Daoy (cell line): ENCODE results near the gene MAP4K4. TPM values are rescaled to one million over a fixed set of nuclear protein-coding genes. Genes with fewer than 3 reads are reported as not detected.

Source experiments
- DNase-seq: peaks from one replicate; pipeline ENCODE4 v3.0.0-alpha.2; 2015; ENCODE audit warnings: low read depth
- total RNA-seq: library from RNA; depleted of rRNA; stranded (reverse); fragments of >200 nt; shearing (Covaris generic); gene quantifications from 2 replicates; pipeline ENCODE4 v1.2.3, GENCODE V29; 2014

Gene MAP4K4
- total RNA-seq, 1 experiment from 2014 or later = 78.3 TPM

DNA sequence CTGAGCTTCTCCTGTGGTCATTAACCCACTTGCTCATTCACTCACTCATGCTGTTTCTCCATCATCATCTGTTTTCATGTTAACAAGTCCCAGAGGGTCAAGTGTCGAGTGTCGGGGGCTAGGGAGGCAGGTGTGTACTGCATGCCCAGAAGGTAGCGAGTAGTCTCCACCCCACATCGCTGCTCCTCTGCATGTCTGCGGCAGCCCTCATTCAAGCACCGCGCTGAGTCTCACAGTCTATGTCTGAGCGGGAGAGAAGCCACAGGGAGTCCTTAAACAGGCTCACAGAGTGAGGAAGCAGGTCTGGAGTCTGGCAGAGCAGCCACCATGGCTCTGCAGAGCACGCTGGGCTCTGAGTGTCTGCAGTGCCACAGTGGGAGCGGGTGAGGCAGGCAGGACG is 172.9 kb downstream of the MAP4K4 start:
- DNase-seq = no peak

DNA sequence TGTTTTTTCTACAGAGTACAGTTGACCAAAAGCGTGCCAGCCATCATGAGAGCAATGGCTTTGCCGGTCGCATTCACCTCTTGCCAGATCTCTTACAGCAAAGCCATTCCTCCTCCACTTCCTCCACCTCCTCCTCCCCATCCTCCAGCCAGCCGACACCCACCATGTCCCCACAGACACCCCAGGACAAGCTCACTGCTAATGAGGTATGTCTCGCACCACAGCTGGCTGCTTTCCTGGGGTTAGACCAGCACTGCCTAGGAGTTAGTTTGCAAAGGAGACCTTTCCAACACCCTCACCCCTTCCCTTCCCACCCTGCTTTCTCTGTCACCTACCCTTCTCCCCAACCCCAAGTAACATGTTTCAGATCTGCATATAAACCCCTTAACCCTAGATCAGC is 174.0 kb downstream of the MAP4K4 start:
- no peak for DNase-seq

DNA sequence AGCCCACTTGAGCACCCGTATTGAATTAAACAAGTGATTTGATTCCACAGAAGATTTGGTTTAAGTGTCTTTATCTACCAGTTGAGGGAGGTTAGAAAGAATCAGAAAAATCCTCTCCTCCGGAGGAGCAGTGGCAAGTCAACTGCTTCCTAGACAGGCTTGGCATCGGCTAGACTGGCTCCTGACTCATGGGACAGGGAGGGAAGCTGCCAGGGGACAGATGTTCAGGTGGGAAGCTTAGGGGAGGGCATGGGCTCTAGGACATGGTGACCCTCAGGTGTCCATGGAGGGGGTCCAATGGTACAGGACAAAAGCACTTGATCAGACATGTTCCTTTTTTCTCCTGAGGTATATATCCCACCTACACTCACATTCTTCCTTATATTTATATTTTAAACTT is 175.0 kb downstream of the MAP4K4 start:
- no peak for DNase-seq

DNA sequence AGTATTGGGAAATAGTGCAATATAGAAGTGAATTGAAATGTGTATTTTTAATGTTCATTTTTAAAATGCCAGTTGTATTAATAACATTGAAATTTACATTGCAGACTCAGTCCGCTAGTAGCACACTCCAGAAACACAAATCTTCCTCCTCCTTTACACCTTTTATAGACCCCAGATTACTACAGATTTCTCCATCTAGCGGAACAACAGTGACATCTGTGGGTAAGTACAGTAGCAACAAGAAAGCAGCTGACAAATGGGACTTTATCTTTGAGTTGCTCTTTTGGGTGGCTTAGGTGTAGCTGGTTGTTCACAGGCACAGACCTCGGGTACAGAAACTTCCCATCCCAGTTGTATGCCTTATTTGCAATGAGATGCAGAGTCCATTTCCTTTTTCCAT is 176.0 kb downstream of the MAP4K4 start:
- no peak for DNase-seq

DNA sequence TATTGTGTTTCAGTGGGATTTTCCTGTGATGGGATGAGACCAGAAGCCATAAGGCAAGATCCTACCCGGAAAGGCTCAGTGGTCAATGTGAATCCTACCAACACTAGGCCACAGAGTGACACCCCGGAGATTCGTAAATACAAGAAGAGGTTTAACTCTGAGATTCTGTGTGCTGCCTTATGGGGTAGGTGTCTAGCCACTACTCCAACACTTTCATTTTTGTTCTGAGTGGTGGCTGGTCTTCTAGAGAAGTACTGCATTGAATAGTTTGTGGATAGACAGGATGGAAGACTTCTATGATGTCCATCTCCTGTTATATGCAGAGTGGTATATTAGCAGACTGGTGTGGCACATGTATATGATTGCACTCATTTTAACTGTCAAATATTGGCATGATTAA is 176.6 kb downstream of the MAP4K4 start:
- no peak for DNase-seq

DNA sequence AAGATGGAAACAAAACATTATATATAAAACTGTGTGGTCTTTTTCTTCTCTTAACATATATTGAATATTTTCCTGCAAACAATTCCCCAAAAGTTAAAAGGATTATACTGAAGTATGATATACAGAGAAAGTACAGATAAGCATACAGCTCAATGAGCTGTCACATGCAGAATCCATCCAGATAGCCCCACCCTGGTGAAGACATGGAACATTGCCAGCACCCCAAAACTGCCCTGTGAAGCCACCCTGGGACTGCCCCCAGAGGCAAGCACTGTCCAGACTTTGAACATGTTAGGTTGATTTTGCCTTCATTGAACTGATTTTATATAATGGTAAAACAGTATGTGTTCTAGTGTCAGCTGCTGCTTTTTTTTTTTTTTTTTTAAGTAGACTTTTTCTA is 182.0 kb downstream of the MAP4K4 start:
- DNase-seq = no peak

DNA sequence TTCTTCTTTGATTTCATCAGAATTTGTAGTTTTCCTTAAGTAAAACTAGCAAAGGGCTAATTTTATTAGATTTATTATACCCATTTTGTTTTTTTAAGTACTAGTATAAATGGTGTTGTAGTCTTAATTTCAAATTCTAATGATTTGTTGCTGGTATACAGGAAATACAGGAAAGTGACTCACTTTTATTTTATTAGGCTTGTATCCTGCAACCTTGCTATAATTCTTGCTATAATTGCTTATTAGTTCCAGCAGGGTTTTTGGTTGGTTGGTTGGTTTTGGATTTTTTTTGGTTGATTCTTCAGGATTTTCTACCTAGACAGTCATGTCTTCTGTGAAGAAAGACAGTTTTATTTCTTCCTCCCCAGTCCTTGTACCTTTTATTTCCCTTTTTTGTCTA is 183.6 kb downstream of the MAP4K4 start:
- no peak for DNase-seq

DNA sequence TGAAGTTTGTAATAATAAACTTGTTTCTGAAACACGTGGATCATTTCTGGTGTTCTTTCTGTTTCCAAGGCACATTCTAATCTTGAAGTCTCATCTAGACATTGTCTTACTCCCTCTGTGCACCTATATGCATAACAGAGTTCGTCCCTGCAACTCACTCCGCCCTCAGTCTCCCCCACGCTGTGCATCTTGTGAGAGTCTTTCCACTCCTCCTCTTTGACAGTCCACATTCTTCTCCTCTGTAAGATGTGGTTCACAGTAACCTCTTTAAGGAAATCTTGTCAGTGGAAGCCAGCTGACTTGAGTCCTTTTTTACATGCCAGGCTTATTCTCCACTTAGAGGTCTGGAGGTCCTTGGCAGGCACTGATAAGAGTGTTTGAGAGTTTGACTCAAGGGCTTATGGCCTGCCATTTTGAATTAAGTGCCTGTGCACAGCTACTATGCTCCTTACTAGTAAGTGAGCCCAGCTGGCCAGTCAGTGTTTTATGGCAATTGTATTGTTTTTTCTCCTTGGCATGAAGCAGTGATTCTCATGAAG is 185.3 kb downstream of the MAP4K4 start:
- DNase-seq = no peak

DNA sequence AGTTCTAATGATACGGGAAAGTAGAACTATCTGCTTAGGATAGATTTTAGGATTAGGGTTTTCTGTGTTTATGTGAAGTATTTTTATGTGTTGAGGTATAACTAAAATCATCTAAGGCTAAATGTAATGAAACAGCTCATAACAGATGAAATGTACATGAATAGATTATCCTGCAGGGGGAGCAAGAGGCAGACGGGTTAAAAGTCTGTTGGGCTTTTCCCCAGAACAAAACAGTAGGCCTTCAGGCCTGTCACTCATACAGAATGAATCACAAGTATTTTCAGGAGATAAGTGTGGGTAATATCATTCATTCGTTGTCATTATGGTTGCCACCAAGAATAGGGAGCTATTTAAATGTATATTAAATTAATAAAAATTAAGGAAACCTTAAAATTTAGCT is 186.4 kb downstream of the MAP4K4 start:
- peak; percentile 28 for DNase-seq

DNA sequence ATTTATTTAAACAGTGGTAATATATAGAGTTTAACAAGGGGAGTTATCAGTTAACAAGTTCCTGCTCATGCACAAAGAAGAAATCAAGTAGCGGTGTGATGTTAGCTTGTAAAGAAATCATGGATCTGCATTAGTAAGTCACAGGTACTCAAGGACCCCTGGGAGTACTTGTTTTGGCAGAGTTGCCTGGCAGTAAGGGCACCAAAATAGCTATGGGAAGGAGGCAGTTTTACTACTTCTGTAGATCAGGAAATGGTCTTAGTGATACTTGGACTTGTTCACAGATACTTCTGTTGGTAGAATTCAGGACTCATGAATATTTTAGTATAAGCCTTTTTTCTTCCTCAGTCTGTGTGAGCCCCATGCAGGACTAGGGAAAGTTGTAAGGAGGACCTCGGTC is 186.9 kb downstream of the MAP4K4 start:
- no peak for DNase-seq

DNA sequence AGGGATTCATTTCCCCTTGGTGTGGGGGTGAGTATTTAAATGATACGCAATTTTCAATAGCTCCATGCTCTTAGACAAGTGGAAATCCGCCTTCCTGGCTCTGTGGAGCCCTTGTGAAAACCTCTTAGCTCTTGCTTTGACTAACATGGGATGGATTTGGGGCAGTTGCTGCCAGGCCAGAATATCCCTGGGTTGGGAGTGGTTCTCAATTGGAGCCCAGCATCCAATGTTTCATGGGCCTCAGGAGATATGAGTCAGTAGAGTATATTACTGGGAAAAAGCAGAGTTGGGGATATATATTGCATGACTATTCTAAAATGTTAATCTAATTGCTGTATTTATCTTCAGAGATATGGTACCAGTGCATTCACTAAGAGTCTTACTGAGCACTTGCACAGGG is 189.8 kb downstream of the MAP4K4 start:
- DNase-seq = no peak

DNA sequence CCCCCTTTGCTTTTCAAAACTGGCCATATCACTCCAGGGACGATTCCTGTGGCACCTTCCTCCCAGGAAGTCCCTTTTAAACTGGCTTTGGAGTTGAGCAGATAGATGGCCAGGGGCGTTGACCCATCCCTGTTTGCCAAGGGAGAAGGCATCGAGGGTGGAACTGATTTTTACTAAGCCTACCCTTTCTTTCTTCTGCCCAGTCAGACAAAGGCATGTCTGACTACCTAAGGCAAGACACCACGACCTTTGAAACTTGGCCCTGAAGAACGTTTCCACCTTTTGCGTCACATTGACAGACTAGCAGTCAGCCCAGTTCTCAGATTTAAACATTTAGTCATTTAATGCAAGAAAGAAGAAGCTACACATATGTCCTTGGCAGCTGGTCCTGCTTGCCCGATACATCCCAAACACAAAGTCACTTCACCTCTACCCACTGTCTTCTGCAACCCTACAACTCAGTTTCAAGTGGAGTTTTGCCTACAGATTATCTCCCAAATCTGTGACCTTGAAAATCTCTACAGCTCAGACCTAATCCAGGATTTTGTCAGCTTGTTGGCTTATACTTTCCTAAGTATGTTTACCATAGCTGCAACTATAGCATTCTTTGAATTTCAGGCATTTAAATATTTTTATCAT is 192.1 kb downstream of the MAP4K4 start:
- no peak for DNase-seq

DNA sequence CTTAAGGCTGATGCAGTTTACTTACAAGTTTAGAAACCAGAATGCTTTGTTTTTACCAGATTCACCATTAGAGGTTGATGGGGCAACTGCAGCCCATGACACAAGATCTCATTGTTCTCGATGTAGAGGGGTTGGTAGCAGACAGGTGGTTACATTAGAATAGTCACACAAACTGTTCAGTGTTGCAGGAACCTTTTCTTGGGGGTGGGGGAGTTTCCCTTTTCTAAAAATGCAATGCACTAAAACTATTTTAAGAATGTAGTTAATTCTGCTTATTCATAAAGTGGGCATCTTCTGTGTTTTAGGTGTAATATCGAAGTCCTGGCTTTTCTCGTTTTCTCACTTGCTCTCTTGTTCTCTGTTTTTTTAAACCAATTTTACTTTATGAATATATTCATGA is 194.9 kb downstream of the MAP4K4 start:
- DNase-seq = no peak

DNA sequence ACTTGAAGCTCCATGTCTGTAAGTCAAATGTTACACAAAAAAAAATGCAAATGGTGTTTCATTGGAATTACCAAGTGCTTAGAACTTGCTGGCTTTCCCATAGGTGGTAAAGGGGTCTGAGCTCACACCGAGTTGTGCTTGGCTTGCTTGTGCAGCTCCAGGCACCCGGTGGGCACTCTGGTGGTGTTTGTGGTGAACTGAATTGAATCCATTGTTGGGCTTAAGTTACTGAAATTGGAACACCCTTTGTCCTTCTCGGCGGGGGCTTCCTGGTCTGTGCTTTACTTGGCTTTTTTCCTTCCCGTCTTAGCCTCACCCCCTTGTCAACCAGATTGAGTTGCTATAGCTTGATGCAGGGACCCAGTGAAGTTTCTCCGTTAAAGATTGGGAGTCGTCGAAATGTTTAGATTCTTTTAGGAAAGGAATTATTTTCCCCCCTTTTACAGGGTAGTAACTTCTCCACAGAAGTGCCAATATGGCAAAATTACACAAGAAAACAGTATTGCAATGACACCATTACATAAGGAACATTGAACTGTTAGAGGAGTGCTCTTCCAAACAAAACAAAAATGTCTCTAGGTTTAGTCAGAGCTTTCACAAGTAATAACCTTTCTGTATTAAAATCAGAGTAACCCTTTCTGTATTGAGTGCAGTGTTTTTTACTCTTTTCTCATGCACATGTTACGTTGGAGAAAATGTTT is 196.3 kb downstream of the MAP4K4 start:
- no peak for DNase-seq

DNA sequence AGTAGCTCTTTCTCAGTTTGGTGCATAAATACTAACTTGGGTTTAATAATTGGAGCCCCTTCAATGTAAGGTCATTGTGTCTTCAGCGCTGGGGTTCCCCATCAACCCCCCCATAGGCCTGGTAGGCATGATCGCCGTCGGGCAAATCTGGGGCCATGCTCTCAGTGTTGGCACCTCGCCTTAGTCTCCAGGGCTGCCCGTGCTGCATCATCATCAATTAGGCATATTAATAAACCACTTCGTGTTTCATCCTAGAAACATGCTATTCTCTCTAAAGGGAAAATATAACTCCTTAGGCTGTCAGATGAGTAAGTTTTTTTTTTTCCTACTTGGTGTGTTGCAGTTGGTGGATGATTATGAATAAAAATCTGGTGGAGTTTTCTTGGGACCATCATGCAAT is 197.5 kb downstream of the MAP4K4 start:
- DNase-seq = no peak

DNA sequence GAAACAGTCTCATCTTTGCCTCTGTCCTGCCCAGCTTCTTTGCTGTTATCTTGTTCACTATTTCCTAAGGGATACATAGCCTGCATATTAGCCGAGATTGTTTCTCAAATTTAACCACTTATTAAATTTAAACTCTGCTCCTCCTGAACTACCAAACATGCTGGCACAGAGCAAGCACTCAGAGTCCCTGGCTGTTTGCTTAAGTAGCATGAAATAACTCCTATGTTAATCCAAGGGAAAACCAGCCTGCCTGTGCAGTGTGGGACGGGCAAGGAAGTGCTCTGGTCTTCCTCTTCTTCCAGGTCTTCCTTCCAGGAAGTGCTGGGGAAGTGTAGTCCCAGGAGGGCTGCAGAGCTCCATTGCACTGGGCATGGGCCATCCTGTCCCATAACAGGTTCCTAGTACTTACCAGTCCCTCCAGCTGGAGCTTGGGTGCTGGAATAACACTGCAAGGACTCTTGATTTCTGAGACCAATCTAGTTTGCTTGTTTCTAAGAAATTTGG is 198.4 kb downstream of the MAP4K4 start:
- DNase-seq = no peak

DNA sequence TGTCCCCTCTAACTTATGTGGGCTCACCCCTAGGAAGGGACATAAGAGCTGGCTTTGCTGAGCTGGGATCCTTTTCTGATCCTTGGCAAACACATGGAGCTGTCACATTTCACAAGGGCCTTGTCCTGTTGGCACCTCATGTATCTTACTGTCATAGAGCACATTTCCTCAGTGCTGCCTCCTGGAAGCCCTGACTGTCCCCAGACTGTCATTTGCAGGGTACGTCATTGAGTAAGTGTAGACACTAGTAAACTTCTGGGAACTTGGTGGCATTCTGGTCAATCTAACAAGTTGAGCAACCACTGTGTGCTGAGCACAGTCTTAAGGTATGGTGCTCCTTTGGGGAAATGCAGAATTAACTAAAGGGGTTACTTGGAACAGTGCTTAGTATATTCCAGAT is 199.8 kb downstream of the MAP4K4 start:
- no peak for DNase-seq

DNA sequence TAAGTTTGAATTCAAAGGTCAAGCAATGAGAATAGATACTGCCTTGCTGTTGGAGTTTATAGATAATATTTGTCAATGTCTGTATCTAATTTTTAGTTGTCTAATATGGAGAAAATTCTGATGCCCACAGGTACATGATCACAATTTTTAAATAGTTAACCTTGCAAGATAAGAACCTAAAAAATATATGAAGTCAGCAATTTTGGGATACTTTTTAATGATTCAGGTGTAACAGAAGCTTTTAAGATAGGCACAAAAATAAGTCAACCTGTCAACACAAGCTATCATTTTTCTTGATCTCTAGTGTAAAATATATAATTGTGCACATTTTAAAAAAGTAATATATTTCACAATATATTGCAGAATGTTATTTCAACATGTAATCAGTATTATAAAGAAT is 201.8 kb downstream of the MAP4K4 start:
- DNase-seq = no peak

DNA sequence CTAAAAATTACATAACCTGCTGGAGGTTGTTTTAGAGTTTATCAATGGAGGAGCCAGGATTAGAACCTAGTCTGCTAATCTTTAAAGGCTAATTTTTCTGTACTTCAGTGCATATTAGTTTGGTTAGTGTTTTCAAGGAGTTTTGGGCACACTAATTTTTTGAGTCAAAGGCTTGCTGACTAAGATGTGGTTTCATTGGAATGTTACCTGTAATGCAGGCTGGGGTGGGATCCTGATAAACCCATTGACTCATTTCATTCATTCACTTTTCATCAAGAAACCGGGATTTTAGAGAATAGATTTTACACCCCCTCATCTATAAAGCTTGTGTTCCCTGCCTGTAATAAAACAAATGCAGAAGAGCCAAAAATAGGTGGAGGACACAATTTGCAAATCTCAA is 202.4 kb downstream of the MAP4K4 start:
- DNase-seq = no peak

DNA sequence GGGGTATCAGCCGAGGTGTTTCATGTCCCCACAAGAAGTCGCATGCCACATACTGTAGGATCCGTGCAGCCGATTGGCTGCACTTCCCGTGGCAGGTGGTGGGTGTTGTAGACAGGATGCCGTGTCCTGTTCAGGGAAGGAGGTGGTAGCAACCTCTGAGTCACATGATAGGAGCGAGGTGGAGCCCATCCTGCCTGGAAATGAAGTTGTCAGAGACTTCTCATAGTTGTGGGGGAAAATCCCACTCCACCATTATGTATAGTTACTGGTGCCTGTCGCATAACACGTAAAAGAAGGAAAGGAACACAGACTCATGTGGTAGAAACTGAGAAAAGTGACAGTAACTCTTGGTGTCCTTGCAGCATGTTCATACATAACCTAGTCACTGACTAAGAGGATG is 202.9 kb downstream of the MAP4K4 start:
- peak; percentile 16 for DNase-seq

DNA sequence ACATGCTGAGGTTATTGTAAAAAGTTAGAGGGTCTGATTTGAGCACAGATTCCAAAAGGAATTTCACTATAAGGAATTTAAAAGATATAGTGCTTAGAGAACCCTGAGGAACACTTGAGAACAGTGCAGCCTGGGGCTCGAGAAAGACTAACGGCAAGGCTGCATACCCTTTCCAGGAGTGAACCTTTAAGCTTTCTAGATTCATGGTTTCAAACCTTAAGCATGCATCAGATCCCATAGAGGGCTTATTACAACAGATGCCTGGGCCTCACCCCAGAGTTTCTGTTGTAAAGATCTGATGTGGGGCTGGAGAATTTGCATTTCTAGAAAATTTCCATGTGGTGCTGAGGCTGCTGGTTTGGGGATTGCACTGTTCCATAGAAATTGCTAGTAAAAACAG is 203.7 kb downstream of the MAP4K4 start:
- no peak for DNase-seq

DNA sequence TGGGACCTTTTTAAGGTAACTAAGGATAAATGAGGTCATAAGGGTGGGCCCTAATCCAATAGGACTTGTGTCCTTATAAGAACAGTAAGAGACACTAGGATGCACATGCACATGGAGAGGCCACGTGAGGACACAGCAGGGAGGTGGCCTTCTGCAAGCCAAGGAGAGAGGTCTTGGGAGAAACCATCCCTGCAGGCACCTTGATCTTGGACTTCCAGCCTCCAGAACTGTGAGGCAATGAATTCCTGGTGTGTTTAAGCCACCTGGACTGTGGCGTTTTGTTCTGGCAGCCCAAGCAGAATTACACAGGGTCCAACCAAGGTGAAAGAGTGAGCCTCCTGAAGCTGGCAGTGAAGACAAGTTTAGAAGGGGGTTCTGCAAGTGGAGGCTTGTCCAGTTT is 204.7 kb downstream of the MAP4K4 start:
- DNase-seq = no peak

DNA sequence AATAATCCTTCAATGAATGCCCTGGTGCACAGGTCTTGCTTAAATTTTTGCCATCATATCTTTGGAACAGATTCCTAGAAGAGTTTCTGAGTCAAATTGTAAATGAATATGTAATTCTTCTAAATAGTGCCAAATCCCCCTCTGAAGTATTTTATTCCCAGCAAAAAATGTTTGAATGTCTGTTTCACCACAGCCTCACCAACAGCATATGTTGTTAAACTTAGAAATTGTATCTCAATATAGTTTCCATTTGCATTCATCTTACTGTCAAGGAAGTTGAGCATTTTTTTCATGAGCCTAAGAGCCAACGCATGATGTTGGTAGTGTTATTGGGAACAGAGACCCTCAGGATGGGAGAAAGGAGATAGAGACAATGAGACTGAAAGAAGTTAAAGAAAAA is 207.4 kb downstream of the MAP4K4 start:
- DNase-seq = no peak
